Eye (tissue), 1 donor: ENCODE measurements around the gene SMAD3.
A peak's percentile ranks its signal among the peaks of the same experiment; 100 is the strongest.

ENCODE experiments used
- DNase-seq: peaks from one replicate; pipeline ENCODE4 v3.0.0-alpha.2; 2015

The SMAD3 gene

GRCh38 chr15:67100124-67100791 lies 34.9 kb downstream of the SMAD3 start:
- no peak for DNase-seq

- peak; percentile 42 for DNase-seq
Measured at GRCh38 chr15:67100801-67101581, 35.6 kb downstream of the SMAD3 start.

- DNase-seq = peak; percentile 55
Measured at GRCh38 chr15:67101911-67102598, 36.7 kb downstream of the SMAD3 start.

- no peak for DNase-seq
Measured at GRCh38 chr15:67102599-67102929, 37.2 kb downstream of the SMAD3 start.

- DNase-seq = no peak
Measured at GRCh38 chr15:67103021-67103420, 37.6 kb downstream of the SMAD3 start.

- DNase-seq = no peak
Measured at GRCh38 chr15:67103432-67103831, 38.0 kb downstream of the SMAD3 start.

GRCh38 chr15:67103869-67104268 lies 38.5 kb downstream of the SMAD3 start:
- no peak for DNase-seq

GRCh38 chr15:67104510-67104909 lies 39.1 kb downstream of the SMAD3 start:
- DNase-seq = no peak

GRCh38 chr15:67105065-67105951 lies 39.9 kb downstream of the SMAD3 start:
- DNase-seq = no peak

GRCh38 chr15:67105991-67106763 lies 40.8 kb downstream of the SMAD3 start:
- no peak for DNase-seq

GRCh38 chr15:67106764-67107013 lies 41.3 kb downstream of the SMAD3 start:
- no peak for DNase-seq

- DNase-seq = peak; percentile 46
Measured at GRCh38 chr15:67107014-67107812, 41.8 kb downstream of the SMAD3 start.

GRCh38 chr15:67108122-67108961 lies 42.9 kb downstream of the SMAD3 start:
- DNase-seq = no peak

GRCh38 chr15:67109141-67110034 lies 44.0 kb downstream of the SMAD3 start:
- DNase-seq = peak; percentile 90

GRCh38 chr15:67110361-67110781 lies 45.0 kb downstream of the SMAD3 start:
- peak; percentile 34 for DNase-seq

- DNase-seq = no peak
Measured at GRCh38 chr15:67110958-67111864, 45.8 kb downstream of the SMAD3 start.

GRCh38 chr15:67114046-67114445 lies 48.6 kb downstream of the SMAD3 start:
- no peak for DNase-seq

GRCh38 chr15:67114846-67115585 lies 49.6 kb downstream of the SMAD3 start:
- DNase-seq = no peak
